ENCODE results near the gene ARHGAP19. TPM values are rescaled to one million over a fixed set of nuclear protein-coding genes. Genes with fewer than 3 reads are reported as not detected.

Gene ARHGAP19
- total RNA-seq, 1 experiment from 2014 or later = 11.2 TPM

DNA sequence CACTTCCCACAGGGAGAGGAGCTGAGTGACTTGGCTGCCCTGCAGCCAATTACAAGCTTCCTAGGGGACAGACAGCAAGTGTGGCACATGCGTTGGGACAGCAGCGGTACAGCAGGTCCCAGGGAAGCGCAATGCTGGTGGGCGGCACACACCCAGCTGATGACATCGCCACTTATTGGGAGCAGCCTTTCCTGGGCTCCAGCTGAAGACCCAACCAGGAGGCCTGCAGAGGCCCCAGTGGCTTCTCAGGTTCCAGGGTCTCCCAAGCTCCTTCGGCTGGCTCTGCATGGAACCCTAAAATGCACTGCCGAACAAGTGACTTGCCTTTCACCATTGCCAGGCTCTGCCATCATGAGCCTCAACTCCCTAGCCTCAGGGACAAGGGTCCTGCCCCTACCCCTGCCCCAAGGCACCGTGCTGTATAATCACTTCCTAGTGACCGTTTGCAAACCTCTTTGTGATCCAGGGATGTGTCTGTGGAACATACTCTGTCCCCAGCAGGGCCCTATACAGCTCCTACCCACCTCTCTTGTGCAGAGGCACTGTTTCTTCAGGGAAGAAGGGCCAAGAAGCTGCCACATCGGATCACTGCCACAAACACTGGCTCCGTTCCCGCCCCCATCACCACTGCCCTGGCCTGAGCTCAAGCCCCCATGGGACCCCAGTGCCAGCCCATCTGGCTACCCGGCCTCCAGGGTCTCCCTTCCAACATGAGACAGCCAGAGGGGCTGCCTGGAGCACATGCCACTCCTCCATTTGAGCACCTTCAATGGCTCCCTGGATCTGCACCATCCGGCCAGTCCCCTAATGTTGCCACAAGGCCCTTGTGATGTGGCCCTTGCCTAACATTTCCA, 87.4 kb downstream of the ARHGAP19 start:
- no peak for DNase-seq
- H2AFZ ChIP-seq = no peak overlapping the region
- H3F3A ChIP-seq (ENCODE audit: insufficient read depth, low read depth) = no peaks in the 10 kb centered on the region
- no peaks in the 10 kb centered on the region for H3K4me1 ChIP-seq (replicated peaks; ENCODE audit: insufficient read depth)
- H3K36me3 ChIP-seq (ENCODE audit: low read depth) = no peaks in the 10 kb centered on the region
- ChIA-PET POLR2A (ENCODE audit: unreplicated experiment) (interaction anchor here (0.7 kb wide), 1 partner anchor 74 kb away, joined by 3 read pairs; no protein-coding TSS in a partner anchor), CTCF (no interaction called here)
- H4K20me1 ChIP-seq (ENCODE audit: insufficient read depth) = no peaks in the 10 kb centered on the region
- H3K9me2 ChIP-seq (ENCODE audit: insufficient read depth) = no peaks in the 10 kb centered on the region
- intact Hi-C loops (cut with micrococcal nuclease; ENCODE audit: unreplicated experiment) = no loop called here
- H3K79me2 ChIP-seq (ENCODE audit: low read depth) = no peaks in the 10 kb centered on the region
- no peak overlapping the region for H3K27ac ChIP-seq
- no peaks in the 10 kb centered on the region; the same call in 1 of the 2 replicates for H3K9me3 ChIP-seq (ENCODE audit: insufficient read depth, low read depth)
- BruUV-seq (replicated peaks) = no TSS peak
- no peaks in the 10 kb centered on the region for H3K27me3 ChIP-seq (ENCODE audit: insufficient read depth, low read depth)
- no peak overlapping the region for H3K4me2 ChIP-seq
- TF ChIP-seq EZH2 (IDR thresholded peaks at IDR 0.05; ENCODE audit: low read depth) = no peak
- TF ChIP-seq, protein P1, sequence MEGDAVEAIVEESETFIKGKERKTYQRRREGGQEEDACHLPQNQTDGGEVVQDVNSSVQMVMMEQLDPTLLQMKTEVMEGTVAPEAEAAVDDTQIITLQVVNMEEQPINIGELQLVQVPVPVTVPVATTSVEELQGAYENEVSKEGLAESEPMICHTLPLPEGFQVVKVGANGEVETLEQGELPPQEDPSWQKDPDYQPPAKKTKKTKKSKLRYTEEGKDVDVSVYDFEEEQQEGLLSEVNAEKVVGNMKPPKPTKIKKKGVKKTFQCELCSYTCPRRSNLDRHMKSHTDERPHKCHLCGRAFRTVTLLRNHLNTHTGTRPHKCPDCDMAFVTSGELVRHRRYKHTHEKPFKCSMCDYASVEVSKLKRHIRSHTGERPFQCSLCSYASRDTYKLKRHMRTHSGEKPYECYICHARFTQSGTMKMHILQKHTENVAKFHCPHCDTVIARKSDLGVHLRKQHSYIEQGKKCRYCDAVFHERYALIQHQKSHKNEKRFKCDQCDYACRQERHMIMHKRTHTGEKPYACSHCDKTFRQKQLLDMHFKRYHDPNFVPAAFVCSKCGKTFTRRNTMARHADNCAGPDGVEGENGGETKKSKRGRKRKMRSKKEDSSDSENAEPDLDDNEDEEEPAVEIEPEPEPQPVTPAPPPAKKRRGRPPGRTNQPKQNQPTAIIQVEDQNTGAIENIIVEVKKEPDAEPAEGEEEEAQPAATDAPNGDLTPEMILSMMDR (conservative IDR thresholded peaks at IDR 0.05) = no peak
- H3K4me3 ChIP-seq = no peak overlapping the region

DNA sequence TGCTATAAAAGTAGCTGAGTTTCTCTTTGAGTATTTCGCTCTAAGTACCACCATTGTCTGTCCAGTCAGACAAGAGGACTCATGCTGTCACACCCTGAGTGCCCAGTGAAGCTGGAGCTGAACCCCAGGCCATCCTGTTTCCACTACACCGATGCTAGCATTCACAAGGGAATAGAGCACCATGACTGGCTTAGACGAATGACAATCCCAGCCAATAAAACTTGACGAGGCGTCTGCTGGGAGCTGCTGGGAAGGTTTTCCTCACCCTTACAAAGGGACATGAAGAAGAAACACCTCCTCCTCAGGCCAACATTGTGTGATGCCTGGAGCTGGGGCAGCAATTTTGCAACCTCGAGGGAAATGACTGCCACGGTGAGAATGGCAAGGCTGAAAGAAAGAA, 89.2 kb downstream of the ARHGAP19 start:
- Histone ChIP-seq H3K27me3 (ENCODE audit: insufficient read depth, low read depth) (no peaks in the 10 kb centered on the region), H3K4me2 (no peak overlapping the region), H3K4me1 (replicated peaks; ENCODE audit: insufficient read depth) (no peaks in the 10 kb centered on the region), H3K79me2 (ENCODE audit: low read depth) (no peaks in the 10 kb centered on the region), H3K27ac (no peak overlapping the region), H2AFZ (no peak overlapping the region), H4K20me1 (ENCODE audit: insufficient read depth) (no peaks in the 10 kb centered on the region), H3K9me2 (ENCODE audit: insufficient read depth) (no peaks in the 10 kb centered on the region), H3F3A (ENCODE audit: insufficient read depth, low read depth) (no peaks in the 10 kb centered on the region), H3K9me3 (ENCODE audit: insufficient read depth, low read depth) (no peaks in the 10 kb centered on the region; the same call in 1 of the 2 replicates), H3K36me3 (ENCODE audit: low read depth) (no peaks in the 10 kb centered on the region), H3K4me3 (no peak overlapping the region)
- POLR2A ChIA-PET (ENCODE audit: unreplicated experiment) = no interaction called here
- CTCF ChIA-PET = no interaction called here
- BruUV-seq (replicated peaks) = no TSS peak
- TF ChIP-seq EZH2 (IDR thresholded peaks at IDR 0.05; ENCODE audit: low read depth) = no peak
- TF ChIP-seq, protein P1 (conservative IDR thresholded peaks at IDR 0.05) = no peak
- DNase-seq = no peak
- intact Hi-C loops (cut with micrococcal nuclease; ENCODE audit: unreplicated experiment) = no loop called here

DNA sequence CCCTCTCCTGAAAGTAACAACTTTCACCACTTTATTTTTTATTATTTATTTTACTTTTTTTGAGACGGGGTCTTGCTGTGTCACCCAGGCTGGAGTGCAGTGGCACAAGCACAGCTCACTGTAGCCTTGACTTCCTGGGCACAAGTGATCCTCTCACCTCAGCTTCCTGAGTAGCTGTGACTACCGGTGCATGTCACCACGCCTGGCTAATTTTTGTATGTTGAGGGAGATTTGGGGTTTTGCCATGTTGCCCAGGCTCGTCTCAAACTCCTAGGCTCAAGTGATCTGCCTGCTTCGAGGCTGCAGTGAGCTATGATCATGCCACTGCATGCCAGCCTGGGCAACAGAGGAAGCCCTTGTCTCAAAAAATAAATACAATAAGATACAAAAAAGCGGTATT, 91.8 kb downstream of the ARHGAP19 start:
- Histone ChIP-seq H3K4me2 (no peak overlapping the region), H3K9me3 (ENCODE audit: insufficient read depth, low read depth) (no peaks in the 10 kb centered on the region; the same call in 1 of the 2 replicates), H3F3A (ENCODE audit: insufficient read depth, low read depth) (no peaks in the 10 kb centered on the region), H3K27me3 (ENCODE audit: insufficient read depth, low read depth) (peaks cover 15% of the 10 kb centered on the region; the same call in 1 of the 2 replicates), H3K27ac (no peak overlapping the region), H3K79me2 (ENCODE audit: low read depth) (no peaks in the 10 kb centered on the region), H3K4me1 (replicated peaks; ENCODE audit: insufficient read depth) (no peaks in the 10 kb centered on the region), H3K36me3 (ENCODE audit: low read depth) (no peaks in the 10 kb centered on the region), H3K9me2 (ENCODE audit: insufficient read depth) (no peaks in the 10 kb centered on the region), H4K20me1 (ENCODE audit: insufficient read depth) (no peaks in the 10 kb centered on the region), H3K4me3 (no peak overlapping the region), H2AFZ (no peak overlapping the region)
- TF ChIP-seq EZH2 (IDR thresholded peaks at IDR 0.05; ENCODE audit: low read depth) = no peak
- TF ChIP-seq, protein P1 (conservative IDR thresholded peaks at IDR 0.05) = no peak
- BruUV-seq (replicated peaks) = no TSS peak
- intact Hi-C loops (cut with micrococcal nuclease; ENCODE audit: unreplicated experiment) = no loop called here
- ChIA-PET CTCF (no interaction called here), POLR2A (ENCODE audit: unreplicated experiment) (no interaction called here)
- no peak for DNase-seq
